Endodermal cell (in vitro differentiated cells): ENCODE data around the gene HDAC1. TPM values are rescaled to one million over a fixed set of nuclear protein-coding genes. Genes with fewer than 3 reads are reported as not detected.

Experiments used
- DNase-seq: peaks from one replicate; pipeline ENCODE4 v3.0.0-alpha.2; 2017
- H3K27ac ChIP-seq: 2 replicates; pipeline ENCODE4 v1.5.1; 2013; ENCODE audit warnings: mild to moderate bottlenecking, low read depth, low read length, moderate library complexity
- H3K27me3 ChIP-seq: 2 replicates; pipeline ENCODE4 v1.6.1; 2013; ENCODE audit warnings: mild to moderate bottlenecking, low read length, moderate library complexity; ENCODE audit not compliant: insufficient read depth, control insufficient read depth, poor library complexity, severe bottlenecking
- H3K36me3 ChIP-seq: 2 replicates; pipeline ENCODE4 v1.7.0; 2013; ENCODE audit warnings: mild to moderate bottlenecking, low read length, moderate library complexity; ENCODE audit not compliant: control insufficient read depth, insufficient read depth
- H3K4me1 ChIP-seq: one replicate; pipeline ENCODE4 v1.7.0; 2013; ENCODE audit warnings: low read length; ENCODE audit not compliant: control insufficient read depth, insufficient read depth
- H3K4me3 ChIP-seq: 2 replicates; pipeline ENCODE4 v1.5.1; 2013; ENCODE audit warnings: mild to moderate bottlenecking, low read length, moderate library complexity
- H3K9ac ChIP-seq: 2 replicates; pipeline ENCODE4 v1.6.1; 2013; ENCODE audit warnings: mild to moderate bottlenecking, low read length, moderate library complexity; ENCODE audit not compliant: poor library complexity, severe bottlenecking; ENCODE audit errors: extremely low read depth
- H3K9me3 ChIP-seq: 2 replicates; pipeline ENCODE4 v1.6.1; 2013; ENCODE audit warnings: mild to moderate bottlenecking, low read length, moderate library complexity; ENCODE audit not compliant: control insufficient read depth
- H3K27ac Mint-ChIP-seq: 2 replicates; pipeline ENCODE4 v1.8.0; 2020; ENCODE audit warnings: mixed read lengths
- H3K27me3 Mint-ChIP-seq: 2 replicates; pipeline ENCODE4 v1.8.0; 2021; ENCODE audit warnings: mild to moderate bottlenecking, mixed read lengths; ENCODE audit not compliant: insufficient read depth
- H3K36me3 Mint-ChIP-seq: 2 replicates; pipeline ENCODE4 v1.8.0; 2020; ENCODE audit warnings: low read depth, mixed read lengths
- H3K4me1 Mint-ChIP-seq: 2 replicates; pipeline ENCODE4 v1.8.0; 2020; ENCODE audit warnings: mixed read lengths
- H3K4me3 Mint-ChIP-seq: 2 replicates; pipeline ENCODE4 v1.8.0; 2020; ENCODE audit warnings: mild to moderate bottlenecking, moderate library complexity, mixed read lengths
- H3K9me3 Mint-ChIP-seq: 2 replicates; pipeline ENCODE4 v1.8.0; 2020; ENCODE audit warnings: mild to moderate bottlenecking, mixed read lengths
- CTCF ChIP-seq: fragments of 200-600 bp; sonication (generic); conservative IDR thresholded peaks from 2 replicates; pipeline ENCODE4 v1.5.0; 2021; ENCODE audit warnings: antibody characterized with exemption, mild to moderate bottlenecking
- WGBS, 2 experiments: methylation state at CpG; one replicate each; pipeline versions ENCODE4 v1.1.5 to v1.1.7; 2013; ENCODE audit warnings: missing lambda C conversion rate in 2 of 2, mixed read lengths in 1 of 2; ENCODE audit not compliant: insufficient coverage in 1 of 2, insufficient read length in 1 of 2; 5-methylcytosine and 5-hydroxymethylcytosine counted together
- total RNA-seq, 2 donors: library from RNA; stranded (reverse); fragmentation: NEBNext Ultra II Directional in 1 of 2; extraction: Animal tissue kit (Norgen Biotek cat#: 25700) in 1 of 2; gene quantifications; 2 replicates in 1 of 2; 3 replicates in 1 of 2; pipeline ENCODE4 v1.2.1, GENCODE V29; 2021

The HDAC1 gene
- total RNA-seq, 2 donors from 2014 or later, result 150 to 160 TPM

GRCh38 chr1:32303997-32304622 lies 12.2 kb downstream of the HDAC1 start:
- H3K27ac Mint-ChIP-seq, result no peak overlapping the region
- H3K36me3 Mint-ChIP-seq, result peaks cover 48% of the 10 kb centered on the region

GRCh38 chr1:32305310-32305709 lies 13.4 kb downstream of the HDAC1 start:
- no peaks in the 10 kb centered on the region for H3K27me3 Mint-ChIP-seq
- H3K9me3 Mint-ChIP-seq, result peaks cover 10% of the 10 kb centered on the region
- no peak overlapping the region for H3K9ac ChIP-seq
- H3K9me3 ChIP-seq, result peaks cover 25% of the 10 kb centered on the region
- no peak overlapping the region for H3K4me3 Mint-ChIP-seq
- no peak for DNase-seq
- no peak overlapping the region for H3K4me3 ChIP-seq
- peaks cover 47% of the 10 kb centered on the region for H3K36me3 Mint-ChIP-seq
- 94% methylated on average over 2 of the region's 2 CpGs; no CpG with 5 or more reads in 1 of the 2 experiments for WGBS, 2 experiments
- no peaks in the 10 kb centered on the region for H3K27me3 ChIP-seq
- H3K27ac ChIP-seq, result no peak overlapping the region
- H3K36me3 ChIP-seq, result peaks cover 48% of the 10 kb centered on the region
- H3K27ac Mint-ChIP-seq, result no peak overlapping the region
- no peaks in the 10 kb centered on the region for H3K4me1 ChIP-seq
- no peak for TF ChIP-seq CTCF
- H3K4me1 Mint-ChIP-seq, result peaks cover 9% of the 10 kb centered on the region

More at GRCh38 chr1:32303997-32304622, 12.2 kb downstream of the HDAC1 start:
- no peak for DNase-seq
- Histone ChIP-seq H3K27me3 (no peaks in the 10 kb centered on the region), H3K4me1 (no peaks in the 10 kb centered on the region), H3K4me3 (no peak overlapping the region), H3K27ac (no peak overlapping the region), H3K9ac (no peak overlapping the region), H3K36me3 (peaks cover 48% of the 10 kb centered on the region), H3K9me3 (peaks cover 25% of the 10 kb centered on the region)
- WGBS, 2 experiments, result 94 to 96% methylated on average over 3 of the region's 3 CpGs
- Mint-ChIP-seq H3K9me3 (peaks cover 10% of the 10 kb centered on the region), H3K27me3 (no peaks in the 10 kb centered on the region), H3K4me3 (no peak overlapping the region), H3K4me1 (peaks cover 7% of the 10 kb centered on the region)
- no peak for TF ChIP-seq CTCF

- Mint-ChIP-seq H3K9me3 (peaks cover 10% of the 10 kb centered on the region), H3K27me3 (no peaks in the 10 kb centered on the region), H3K27ac (no peak overlapping the region), H3K4me3 (no peak overlapping the region), H3K36me3 (peaks cover 42% of the 10 kb centered on the region), H3K4me1 (peaks cover 9% of the 10 kb centered on the region)
- no peak overlapping the region for H3K4me3 ChIP-seq
- no peak for TF ChIP-seq CTCF
- H3K9me3 ChIP-seq, result peaks cover 25% of the 10 kb centered on the region
- 87 to 89% methylated on average over 2 of the region's 2 CpGs for WGBS, 2 experiments
- H3K27me3 ChIP-seq, result no peaks in the 10 kb centered on the region
- no peaks in the 10 kb centered on the region for H3K4me1 ChIP-seq
- no peak overlapping the region for H3K9ac ChIP-seq
- no peak overlapping the region for H3K27ac ChIP-seq
- H3K36me3 ChIP-seq, result peaks cover 42% of the 10 kb centered on the region
- DNase-seq, result no peak
These were observed 15.4 kb downstream of the HDAC1 start for GRCh38 chr1:32307324-32307723.
